Measurements from ENCODE around the gene ACBD6. TPM values are rescaled to one million over a fixed set of nuclear protein-coding genes. Genes with fewer than 3 reads are reported as not detected.

ACBD6 gene
- total RNA-seq, 1 experiment from 2014 or later, result 136 TPM

- POLR2A ChIA-PET, result interaction anchor here (1.0 to 1.4 kb wide), 3 partner anchors 12 to 130 kb away, joined by 3 to 4 read pairs (median 3); no protein-coding TSS in a partner anchor
- H3K4me3 Mint-ChIP-seq (ENCODE audit: unreplicated experiment), result no peak overlapping the region
- no TSS peak for BruUV-seq (replicated peaks)
- no peak for DNase-seq (ENCODE audit: unreplicated experiment)
- CTCF ChIA-PET, result interaction anchor here (0.5 to 2.3 kb wide), 6 partner anchors 17 to 205 kb away, joined by 3 to 6 read pairs (median 4); no protein-coding TSS in a partner anchor
- H3K4me1 Mint-ChIP-seq (ENCODE audit: insufficient read depth, unreplicated experiment), result no peaks in the 10 kb centered on the region
- TF ChIP-seq CTCF (IDR thresholded peaks at IDR 0.05; ENCODE audit: unreplicated experiment), result no peak
- H3K27ac Mint-ChIP-seq (ENCODE audit: low read depth, unreplicated experiment), result no peak overlapping the region
- H3K27me3 Mint-ChIP-seq (ENCODE audit: insufficient read depth, unreplicated experiment), result no peaks in the 10 kb centered on the region
- intact Hi-C loops (cut with micrococcal nuclease), result no loop called here
- peaks cover 89% of the 10 kb centered on the region for H3K36me3 Mint-ChIP-seq (ENCODE audit: insufficient read depth, unreplicated experiment)
- no peaks in the 10 kb centered on the region for H3K9me3 Mint-ChIP-seq (ENCODE audit: unreplicated experiment)
Observed at GRCh38 chr1:180278194-180278515, 224.2 kb downstream of the ACBD6 start.

- H3K27ac Mint-ChIP-seq (ENCODE audit: low read depth, unreplicated experiment), result no peak overlapping the region
- POLR2A ChIA-PET, result interaction anchor here (1.0 to 1.4 kb wide), 3 partner anchors 12 to 130 kb away, joined by 3 to 4 read pairs (median 3); no protein-coding TSS in a partner anchor
- intact Hi-C loops (cut with micrococcal nuclease), result no loop called here
- H3K4me1 Mint-ChIP-seq (ENCODE audit: insufficient read depth, unreplicated experiment), result no peaks in the 10 kb centered on the region
- no peak for TF ChIP-seq CTCF (IDR thresholded peaks at IDR 0.05; ENCODE audit: unreplicated experiment)
- no peaks in the 10 kb centered on the region for H3K27me3 Mint-ChIP-seq (ENCODE audit: insufficient read depth, unreplicated experiment)
- no TSS peak for BruUV-seq (replicated peaks)
- no peak for DNase-seq (ENCODE audit: unreplicated experiment)
- CTCF ChIA-PET, result interaction anchor here (0.6 to 2.3 kb wide), 4 partner anchors 16 to 205 kb away, joined by 3 to 5 read pairs (median 4); no protein-coding TSS in a partner anchor
- H3K9me3 Mint-ChIP-seq (ENCODE audit: unreplicated experiment), result no peaks in the 10 kb centered on the region
- no peak overlapping the region for H3K4me3 Mint-ChIP-seq (ENCODE audit: unreplicated experiment)
- H3K36me3 Mint-ChIP-seq (ENCODE audit: insufficient read depth, unreplicated experiment), result peaks cover 86% of the 10 kb centered on the region
Observed at GRCh38 chr1:180277476-180278193, 224.7 kb downstream of the ACBD6 start.

GRCh38 chr1:180275726-180276125 is 226.7 kb downstream of the ACBD6 start:
- BruUV-seq (replicated peaks), result no TSS peak
- H3K9me3 Mint-ChIP-seq (ENCODE audit: unreplicated experiment), result no peaks in the 10 kb centered on the region
- DNase-seq (ENCODE audit: unreplicated experiment), result no peak
- H3K4me3 Mint-ChIP-seq (ENCODE audit: unreplicated experiment), result no peak overlapping the region
- H3K27me3 Mint-ChIP-seq (ENCODE audit: insufficient read depth, unreplicated experiment), result no peaks in the 10 kb centered on the region
- H3K4me1 Mint-ChIP-seq (ENCODE audit: insufficient read depth, unreplicated experiment), result no peaks in the 10 kb centered on the region
- TF ChIP-seq CTCF (IDR thresholded peaks at IDR 0.05; ENCODE audit: unreplicated experiment), result no peak
- H3K27ac Mint-ChIP-seq (ENCODE audit: low read depth, unreplicated experiment), result no peak overlapping the region
- peaks cover 81% of the 10 kb centered on the region for H3K36me3 Mint-ChIP-seq (ENCODE audit: insufficient read depth, unreplicated experiment)
- intact Hi-C loops (cut with micrococcal nuclease), result no loop called here
- ChIA-PET POLR2A (interaction anchor here (2.0 kb wide), 1 partner anchor 11 kb away, joined by 6 read pairs; no protein-coding TSS in a partner anchor), CTCF (interaction anchor here (0.6 to 0.8 kb wide), 2 partner anchors 15 to 72 kb away, joined by 3 read pairs; no protein-coding TSS in a partner anchor)

GRCh38 chr1:180274221-180274620 is 228.2 kb downstream of the ACBD6 start:
- ChIA-PET CTCF (interaction anchor here (1.0 to 2.6 kb wide), 3 partner anchors 21 to 204 kb away, joined by 3 to 15 read pairs (median 9); no protein-coding TSS in a partner anchor), POLR2A (interaction anchor here (2.0 kb wide), 1 partner anchor 12 kb away, joined by 6 read pairs; no protein-coding TSS in a partner anchor)
- Mint-ChIP-seq H3K9me3 (ENCODE audit: unreplicated experiment) (no peaks in the 10 kb centered on the region), H3K27ac (ENCODE audit: low read depth, unreplicated experiment) (no peak overlapping the region), H3K27me3 (ENCODE audit: insufficient read depth, unreplicated experiment) (no peaks in the 10 kb centered on the region), H3K36me3 (ENCODE audit: insufficient read depth, unreplicated experiment) (peaks cover 70% of the 10 kb centered on the region), H3K4me3 (ENCODE audit: unreplicated experiment) (no peak overlapping the region), H3K4me1 (ENCODE audit: insufficient read depth, unreplicated experiment) (no peaks in the 10 kb centered on the region)
- BruUV-seq (replicated peaks), result no TSS peak
- no peak for DNase-seq (ENCODE audit: unreplicated experiment)
- intact Hi-C loops (cut with micrococcal nuclease), result no loop called here
- TF ChIP-seq CTCF (IDR thresholded peaks at IDR 0.05; ENCODE audit: unreplicated experiment), result no peak
